HG02981 (cell line): ENCODE measurements around the gene FAM20A.
A peak's percentile ranks its signal among the peaks of the same experiment; 100 is the strongest.
"Not testable (repeated sequence)": the region's sequence is repeated elsewhere in the genome, so short reads cannot be mapped to it uniquely, and the experiment has no call there.

Experiments used
- ATAC-seq: cut with Tn5 transposase; IDR thresholded peaks from one replicate; pipeline ENCODE4 v1.9.1; 2021; ENCODE audit warnings: mild to moderate bottlenecking, moderate library complexity; ENCODE audit not compliant: unreplicated experiment

FAM20A gene

GRCh38 chr17:68533887-68534694 lies 67.1 kb downstream of the FAM20A start:
- no peak for ATAC-seq

- no peak for ATAC-seq
Observed at GRCh38 chr17:68532826-68533225, 68.3 kb downstream of the FAM20A start.

GRCh38 chr17:68531252-68531651 lies 69.9 kb downstream of the FAM20A start:
- no peak for ATAC-seq

GRCh38 chr17:68527314-68527713 lies 73.9 kb downstream of the FAM20A start:
- ATAC-seq: no peak

GRCh38 chr17:68526548-68526947 lies 74.6 kb downstream of the FAM20A start:
- no peak for ATAC-seq

- no peak for ATAC-seq
Observed at GRCh38 chr17:68522266-68522665, 78.9 kb downstream of the FAM20A start.

- ATAC-seq: no peak
Observed at GRCh38 chr17:68519911-68520310, 81.3 kb downstream of the FAM20A start.

GRCh38 chr17:68519051-68519450 lies 82.1 kb downstream of the FAM20A start:
- ATAC-seq: not testable (repeated sequence)

- no peak for ATAC-seq
Observed at GRCh38 chr17:68518063-68518815, 82.9 kb downstream of the FAM20A start.

GRCh38 chr17:68517605-68518004 lies 83.6 kb downstream of the FAM20A start:
- ATAC-seq: not testable (repeated sequence)

GRCh38 chr17:68516732-68517131 lies 84.4 kb downstream of the FAM20A start:
- no peak for ATAC-seq

GRCh38 chr17:68514831-68515635 lies 86.1 kb downstream of the FAM20A start:
- ATAC-seq: no peak

- ATAC-seq: no peak
Observed at GRCh38 chr17:68513932-68514331, 87.2 kb downstream of the FAM20A start.

- ATAC-seq: no peak
Observed at GRCh38 chr17:68512960-68513474, 88.2 kb downstream of the FAM20A start.

GRCh38 chr17:68512247-68512959 lies 88.8 kb downstream of the FAM20A start, which contains the start of gene PRKAR1A:
Gene PRKAR1A (plus strand): TSS chr17:68512430. CDS start chr17:68515400, 2,970 bp downstream.
- peak; percentile 82 for ATAC-seq

- ATAC-seq: peak; percentile 41
Observed at GRCh38 chr17:68511671-68512246, 89.4 kb downstream of the FAM20A start.

GRCh38 chr17:68511254-68511670 lies 89.9 kb downstream of the FAM20A start:
- ATAC-seq: no peak

- ATAC-seq: no peak
Observed at GRCh38 chr17:68509141-68510057, 91.8 kb downstream of the FAM20A start.

GRCh38 chr17:68507576-68507975 lies 93.6 kb downstream of the FAM20A start:
- no peak for ATAC-seq
